Neutrophil (primary cell): ENCODE data around the gene MST1R.

Source experiments
- H3K27ac ChIP-seq: fragments of 200-600 bp; sonication (generic); 2 replicates; pipeline ENCODE4 v1.5.1; 2016; ENCODE audit warnings: mild to moderate bottlenecking, moderate library complexity
- H3K27me3 ChIP-seq: fragments of 200-600 bp; sonication (generic); 2 replicates; pipeline ENCODE4 v1.6.0; 2016; ENCODE audit warnings: mild to moderate bottlenecking
- H3K36me3 ChIP-seq: fragments of 200-600 bp; sonication (generic); 2 replicates; pipeline ENCODE4 v1.5.1; 2017
- H3K4me1 ChIP-seq, 2 experiments: fragments of 200-600 bp in 1 of 2; sonication (generic) in 1 of 2; 1 replicate in 1 of 2; 2 replicates in 1 of 2; pipeline versions ENCODE4 v1.5.1 to v1.6.1; 2013 to 2016; ENCODE audit warnings: low read depth in 1 of 2, low read length in 1 of 2, mild to moderate bottlenecking in 1 of 2, moderate library complexity in 1 of 2; ENCODE audit not compliant: control insufficient read depth in 1 of 2, insufficient read depth in 1 of 2
- H3K4me3 ChIP-seq, 2 experiments: fragments of 200-600 bp in 1 of 2; sonication (generic) in 1 of 2; 1 replicate in 1 of 2; 2 replicates in 1 of 2; pipeline ENCODE4 v1.5.1; 2013 to 2016; ENCODE audit warnings: low read depth in 1 of 2, low read length in 1 of 2, mild to moderate bottlenecking in 1 of 2, moderate library complexity in 1 of 2
- H3K9me3 ChIP-seq: fragments of 200-600 bp; sonication (generic); 2 replicates; pipeline ENCODE4 v1.5.1; 2016
- CTCF ChIP-seq: fragments of 200-600 bp; sonication (generic); IDR thresholded peaks from 2 replicates; pipeline ENCODE4 v1.5.1; 2016; ENCODE audit warnings: antibody characterized with exemption

The MST1R gene

DNA sequence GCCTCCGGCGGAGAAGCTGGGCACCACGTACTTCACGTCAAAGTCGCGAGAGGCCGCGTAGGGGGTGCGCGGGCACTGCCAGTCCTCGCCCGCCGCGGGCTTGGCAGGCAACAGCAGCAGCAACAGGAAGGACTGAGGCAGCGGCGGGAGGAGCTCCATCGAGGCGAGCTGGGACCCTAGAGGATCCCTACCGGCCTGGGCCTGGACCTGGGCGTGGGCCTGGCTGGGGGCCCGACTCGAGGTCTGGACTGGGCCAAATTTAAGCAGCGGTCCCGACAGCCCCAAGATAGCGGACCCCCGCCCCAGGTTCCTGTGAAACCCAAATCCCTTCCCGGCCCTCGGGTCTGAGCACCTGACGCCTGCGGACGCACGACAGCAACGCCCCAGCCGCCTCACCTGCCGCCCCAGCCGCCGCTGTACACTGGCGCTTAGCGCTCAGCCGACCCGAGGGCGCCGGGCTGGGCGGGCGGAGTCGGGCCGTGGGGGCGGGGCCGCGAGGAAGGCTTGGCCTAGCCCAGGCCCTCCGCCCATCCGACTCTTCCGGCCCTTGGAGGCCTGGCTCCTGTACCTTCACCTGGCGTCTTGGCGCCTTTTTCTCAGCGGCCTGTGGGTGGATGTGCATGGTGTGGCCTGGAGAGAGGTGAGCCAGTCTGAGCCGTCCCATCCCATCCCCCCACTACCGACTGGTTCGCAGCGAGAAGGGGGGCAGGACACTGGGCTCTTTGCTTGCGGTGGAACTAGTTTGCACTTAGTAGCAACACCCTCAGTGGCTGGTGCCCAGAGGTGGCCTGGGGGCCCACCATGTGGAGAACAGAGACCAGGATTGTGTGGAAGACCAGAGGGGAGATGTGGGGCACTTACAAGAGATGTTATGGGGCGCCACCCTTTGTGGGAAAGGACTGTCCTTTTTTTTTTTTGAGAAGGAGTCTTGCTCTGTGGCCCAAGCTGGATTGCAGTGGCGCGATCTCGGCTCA is at the start of gene MST1R:
MST1R (minus strand) TSS at position 423 of the 974 bp plus-strand sequence; CDS start at position 159, 264 bp downstream.
- Histone ChIP-seq H3K4me1 (peaks cover 34 to 35% of the 10 kb centered on the region in 2 experiments), H3K27me3 (no peaks in the 10 kb centered on the region), H3K9me3 (no peaks in the 10 kb centered on the region), H3K36me3 (peaks cover 2% of the 10 kb centered on the region), H3K27ac (peak within 1 kb of the TSS; percentile 68), H3K4me3 (peak within 1 kb of the TSS; percentile 60 to 61)
- TF ChIP-seq CTCF: peak; percentile 11

GRCh38 chr3:49952924-49953323 is 49.3 kb upstream of the MST1R start:
- no peak for TF ChIP-seq CTCF
- no peak overlapping the region for H3K27ac ChIP-seq
- no peaks in the 10 kb centered on the region for H3K27me3 ChIP-seq
- no peaks in the 10 kb centered on the region for H3K36me3 ChIP-seq
- no peak overlapping the region for H3K4me3 ChIP-seq
- H3K4me1 ChIP-seq: no peaks in the 10 kb centered on the region
- H3K9me3 ChIP-seq: no peaks in the 10 kb centered on the region

DNA sequence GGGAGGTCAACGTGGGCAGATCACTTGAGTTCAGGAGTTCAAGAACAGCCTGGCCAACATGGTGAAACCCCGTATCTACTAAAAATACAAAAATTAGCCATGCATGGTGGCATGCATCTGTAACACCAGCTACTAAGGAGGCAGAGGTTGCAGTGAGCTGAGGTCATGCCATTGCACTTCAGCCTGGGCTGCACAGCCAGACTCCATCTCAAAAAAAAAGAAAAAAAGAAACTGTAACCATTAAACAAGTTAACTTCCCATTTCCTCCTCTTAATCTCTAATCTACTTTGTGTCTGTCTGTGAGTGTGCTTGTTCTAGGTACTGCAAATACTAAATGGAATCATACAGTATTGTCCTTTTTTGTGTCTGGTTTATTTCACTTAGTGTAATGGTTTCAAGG is 39.0 kb upstream of the MST1R start:
- H3K9me3 ChIP-seq: no peaks in the 10 kb centered on the region
- no peak for TF ChIP-seq CTCF
- H3K27ac ChIP-seq: no peak overlapping the region
- H3K27me3 ChIP-seq: no peaks in the 10 kb centered on the region
- H3K36me3 ChIP-seq: peaks cover 4% of the 10 kb centered on the region
- H3K4me3 ChIP-seq: peak overlapping the region in 1 of 2 experiments; percentile 7
- H3K4me1 ChIP-seq: peaks cover 26 to 34% of the 10 kb centered on the region in 2 experiments

- Histone ChIP-seq H3K9me3 (no peaks in the 10 kb centered on the region), H3K4me1 (peaks cover 45 to 53% of the 10 kb centered on the region in 2 experiments), H3K27ac (peak overlapping the region; percentile 97), H3K36me3 (no peaks in the 10 kb centered on the region), H3K4me3 (peak overlapping the region; percentile 95 to 96), H3K27me3 (no peaks in the 10 kb centered on the region)
- no peak for TF ChIP-seq CTCF
Measured at GRCh38 chr3:49940667-49941249, 37.1 kb upstream of the MST1R start.

- Histone ChIP-seq H3K27ac (peak within 1 kb of the TSS; percentile 97), H3K36me3 (no peaks in the 10 kb centered on the region), H3K4me1 (peaks cover 52 to 59% of the 10 kb centered on the region in 2 experiments), H3K27me3 (no peaks in the 10 kb centered on the region), H3K9me3 (no peaks in the 10 kb centered on the region), H3K4me3 (peak within 1 kb of the TSS; percentile 95 to 96)
- peak; percentile 50 for TF ChIP-seq CTCF
Measured at GRCh38 chr3:49939858-49940666, 36.4 kb upstream of the MST1R start, which contains the start of gene RBM6. TSS of gene RBM6 (plus strand) at chr3:49940150. CDS start at chr3:49962642, 22,492 bp downstream.
